HepG2 (cell line): Measurements from ENCODE around the gene CABLES2. TPM values are rescaled to one million over a fixed set of nuclear protein-coding genes. Genes with fewer than 3 reads are reported as not detected.

Experiments used
- ATAC-seq: fragments of 200-7000 bp; cut with Tn5 transposase; 3 replicates; pipeline ENCODE4 v1.9.1; 2020; ENCODE audit warnings: mild to moderate bottlenecking, moderate library complexity
- BruUV-seq: library from RNA; stranded (reverse); fragments of 400-500 nt; replicated peaks from 2 replicates; lab custom pipeline; 2021; lab: Mats Ljungman, UMichigan
- CTCF ChIA-PET: fragments of 300-600 bp; formaldehyde crosslinking; extraction: SDS; loops from one replicate; lab custom pipeline; 2021; ENCODE audit warnings: low total read pairs, inconsistent platforms, low intra/inter-chr PET ratio; lab: Yijun Ruan, JAX
- POLR2A ChIA-PET: fragments of 350-600 bp; sonication (Branson Sonifier 250); formaldehyde crosslinking; loops from one replicate; lab custom pipeline; 2020; ENCODE audit warnings: antibody characterized with exemption, inconsistent platforms; lab: Yijun Ruan, JAX
- DNase-seq: peaks from one replicate; pipeline ENCODE4 v3.0.0-alpha.2; 2015; ENCODE audit warnings: low spot score
- FAIRE-seq: peaks from 3 replicates; lab custom pipeline; 2011; peaks lifted over from hg19 to GRCh38; lab: Jason Lieb, UNC
- H2AFZ ChIP-seq: one replicate; pipeline ENCODE4 v1.6.1; 2011; ENCODE audit warnings: low read length, inconsistent platforms
- H3K27ac ChIP-seq: fragments of 300-600 bp; 3 replicates; pipeline ENCODE4 v1.8.0; 2011; ENCODE audit warnings: mixed run types, mild to moderate bottlenecking, mixed read lengths, low read length, inconsistent platforms; ENCODE audit not compliant: insufficient read depth; ENCODE audit errors: extremely low read length
- H3K27me3 ChIP-seq, 2 experiments: fragments of 200-600 bp in 1 of 2; 2 replicates in 1 of 2; 3 replicates in 1 of 2; pipeline versions ENCODE4 v1.6.0 to v1.8.0; 2011; ENCODE audit warnings: low read length in 2 of 2, mild to moderate bottlenecking in 2 of 2, moderate library complexity in 2 of 2, inconsistent platforms in 1 of 2; ENCODE audit not compliant: insufficient read depth in 2 of 2, control insufficient read depth in 1 of 2
- H3K36me3 ChIP-seq, 2 experiments: fragments of 200-600 bp in 1 of 2; replicated peaks in 1 of 2; 2 replicates in 1 of 2; 3 replicates in 1 of 2; pipeline versions ENCODE4 v1.5.1 to v1.8.0; 2011; ENCODE audit warnings: low read length in 2 of 2, inconsistent platforms in 1 of 2; ENCODE audit not compliant: insufficient read depth in 2 of 2, control insufficient read depth in 1 of 2
- H3K4me1 ChIP-seq: 2 replicates; pipeline ENCODE4 v1.5.1; 2012; ENCODE audit warnings: low read length, inconsistent platforms; ENCODE audit not compliant: insufficient read depth
- H3K4me2 ChIP-seq: 2 replicates; pipeline ENCODE4 v1.6.0; 2011; ENCODE audit warnings: low read depth, low read length, inconsistent platforms
- H3K4me3 ChIP-seq, 3 experiments: fragments of 200-600 bp in 1 of 3; sonication (generic), shearing (Covaris generic) in 1 of 3; replicated peaks in 1 of 3; 2 replicates each; pipeline ENCODE4 v1.5.1; 2011 to 2016; ENCODE audit warnings: low read length in 3 of 3, inconsistent platforms in 2 of 3, low read depth in 2 of 3, mild to moderate bottlenecking in 2 of 3, control low read depth in 1 of 3, mixed read lengths in 1 of 3; ENCODE audit not compliant: insufficient read depth in 1 of 3
- H3K79me2 ChIP-seq: one replicate; pipeline ENCODE4 v1.6.1; 2011; ENCODE audit warnings: low read length, inconsistent platforms; ENCODE audit not compliant: insufficient read depth
- H3K9ac ChIP-seq: 2 replicates; pipeline ENCODE4 v1.6.0; 2011; ENCODE audit warnings: mild to moderate bottlenecking, low read depth, low read length, inconsistent platforms; ENCODE audit not compliant: insufficient read depth
- H3K9me3 ChIP-seq: 2 replicates; pipeline ENCODE4 v1.5.1; 2012; ENCODE audit warnings: mild to moderate bottlenecking, low read length
- H4K20me1 ChIP-seq: 2 replicates; pipeline ENCODE4 v1.6.0; 2011; ENCODE audit warnings: inconsistent platforms, mild to moderate bottlenecking, low read length, moderate library complexity; ENCODE audit not compliant: insufficient read depth
- AGO1 ChIP-seq: fragments of 200-400 bp; formaldehyde crosslinking; IDR thresholded peaks from 2 replicates; pipeline ENCODE4 v1.6.1; 2017; ENCODE audit warnings: mild to moderate bottlenecking, low read depth, low read length, moderate library complexity; ENCODE audit not compliant: poor library complexity, severe bottlenecking
- CBX5 ChIP-seq: sonication (generic); formaldehyde crosslinking; IDR thresholded peaks from 2 replicates; pipeline ENCODE4 v1.4.0; 2020; ENCODE audit warnings: missing genetic modification reagents, borderline replicate concordance
- CEBPG ChIP-seq: IDR thresholded peaks from 2 replicates; pipeline ENCODE4 v1.6.1; 2016
- CHD2 ChIP-seq: IDR thresholded peaks from 2 replicates; pipeline ENCODE4 v1.6.1; 2011; ENCODE audit warnings: low read depth, low read length, improper control_type of control experiment
- DDIT3 ChIP-seq: sonication (generic); formaldehyde crosslinking; IDR thresholded peaks from 2 replicates; pipeline ENCODE4 v1.4.0; 2020; ENCODE audit warnings: mild to moderate bottlenecking, missing genetic modification reagents
- HIC2 ChIP-seq: sonication (generic); formaldehyde crosslinking; IDR thresholded peaks from 2 replicates; pipeline ENCODE4 v1.9.0; 2022; ENCODE audit warnings: low read depth, missing genetic modification reagents
- IRF2 ChIP-seq: IDR thresholded peaks from 2 replicates; pipeline ENCODE4 v1.6.1; 2018; ENCODE audit warnings: missing genetic modification reagents, missing compliant biosample characterization
- NFYC ChIP-seq: IDR thresholded peaks from 2 replicates; pipeline ENCODE4 v1.6.1; 2016; ENCODE audit warnings: missing genetic modification reagents, missing compliant biosample characterization
- NRL ChIP-seq: sonication (generic); formaldehyde crosslinking; IDR thresholded peaks from 2 replicates; pipeline ENCODE4 v1.5.0; 2020; ENCODE audit warnings: missing genetic modification reagents, mild to moderate bottlenecking, moderate library complexity, borderline replicate concordance
- RBFOX2 ChIP-seq: fragments of 200-400 bp; formaldehyde crosslinking; IDR thresholded peaks from 2 replicates; pipeline ENCODE4 v1.6.1; 2017; ENCODE audit warnings: low read depth, mild to moderate bottlenecking, low read length
- SALL1 ChIP-seq: sonication (generic); formaldehyde crosslinking; IDR thresholded peaks from 2 replicates; pipeline ENCODE4 v1.8.0; 2022; ENCODE audit warnings: mild to moderate bottlenecking, missing genetic modification reagents
- TFE3 ChIP-seq: IDR thresholded peaks from 2 replicates; pipeline ENCODE4 v1.6.1; 2016
- THAP11 ChIP-seq: IDR thresholded peaks from 2 replicates; pipeline ENCODE4 v1.6.1; 2016; ENCODE audit warnings: missing biosample characterization, missing genetic modification reagents
- ZBTB8A ChIP-seq: sonication (generic); formaldehyde crosslinking; IDR thresholded peaks from 2 replicates; pipeline ENCODE4 v1.4.0; 2020; ENCODE audit warnings: mild to moderate bottlenecking, low read depth, missing genetic modification reagents, borderline replicate concordance
- WGBS: methylation state at CpG from one replicate; pipeline ENCODE4 v1.1.6; 2017; ENCODE audit warnings: low lambda C conversion rate; 5-methylcytosine and 5-hydroxymethylcytosine counted together
- in situ Hi-C: cut with HindIII; loops from 2 replicates; pipeline ENCODE4 v1.10.0; 2017; ENCODE audit warnings: low pct_unique_long_range_greater_than_20kb; ENCODE audit not compliant: extremely low pct_ligation_motif_present
- intact Hi-C: fragments of 100-400 bp; cut with micrococcal nuclease; formaldehyde crosslinking; loops from one replicate; pipeline ENCODE4 v1.10.0; 2022; ENCODE audit not compliant: unreplicated experiment
- polyA plus RNA-seq, 8 experiments: library from polyadenylated mRNA; depleted of rRNA in 3 of 8; stranded (reverse) in 7 of 8; unstranded in 1 of 8; fragments of >200 nt; fragmentation: Illumina TruSeq in 4 of 8; extraction: Trizol in 4 of 8; gene quantifications; 2 replicates each; pipeline versions ENCODE4 v1.2.1 to v1.2.3, GENCODE V29; 2011 to 2016; ENCODE audit warnings: low read depth in 4 of 8, missing spikeins in 1 of 8, mixed read lengths in 1 of 8; ENCODE audit not compliant: insufficient read depth in 1 of 8
- total RNA-seq, 5 experiments: library from RNA; depleted of rRNA; stranded (reverse); fragments of >200 nt; fragmentation: Illumina TruSeq; extraction: Trizol; gene quantifications; 2 replicates each; pipeline ENCODE4 v1.2.3, GENCODE V29; 2016; ENCODE audit warnings: low read depth in 1 of 5
- TF ChIP-seq, protein P1 (sequence below): IDR thresholded peaks from 2 replicates; pipeline ENCODE4 v1.6.1; 2016; ENCODE audit warnings: missing compliant biosample characterization, missing genetic modification reagents, borderline replicate concordance

CABLES2 gene
- total and polyA plus RNA-seq, 2 of the 13 experiments (the other 11 are each of a cell fraction or from before 2014, with no cell fraction given), result 5.2 to 9.7 TPM

DNA sequence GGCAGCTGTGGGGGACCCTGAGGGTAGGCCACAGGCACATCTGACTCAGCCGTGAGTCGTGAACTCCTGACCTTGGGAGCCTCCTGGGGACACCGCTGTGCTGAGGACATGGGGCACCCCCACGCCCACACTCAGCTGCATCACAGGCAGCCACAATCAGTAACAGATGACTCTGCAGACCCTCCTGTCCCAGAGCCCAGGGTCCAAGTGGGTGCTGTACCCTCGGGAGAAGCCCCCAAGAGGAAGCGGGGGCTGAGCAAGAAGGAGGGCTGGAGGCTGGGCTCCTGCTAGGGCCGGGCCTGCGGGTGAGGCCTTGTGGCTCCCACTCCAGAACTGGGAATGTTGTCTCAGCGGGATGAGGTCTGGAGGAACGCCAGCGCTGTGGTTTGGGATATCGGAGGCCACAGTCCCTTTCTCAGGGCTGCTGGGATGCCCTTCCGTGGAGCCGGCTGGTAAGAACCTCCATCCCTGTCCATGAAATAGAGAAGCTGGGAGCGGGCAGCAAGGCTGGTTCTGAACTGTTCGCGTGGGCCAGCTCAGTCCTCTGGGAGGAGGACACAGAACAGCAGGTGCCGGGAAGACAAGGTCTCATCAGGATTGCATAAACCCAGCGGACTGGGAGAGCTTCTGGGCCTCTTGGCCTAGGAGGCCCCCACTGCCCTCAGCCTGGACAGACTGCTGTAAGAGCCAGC is 36.8 kb downstream of the CABLES2 start (continued):
- no peak for TF ChIP-seq RBFOX2
- 0 out of 2 replicates have a peak, but pooled peaks have one; percentile 11 for TF ChIP-seq NRL (CRISPR knock-in tag)
- TF ChIP-seq CEBPG (CRISPR knock-in tag), result peak; percentile 84
- no peak for TF ChIP-seq NFYC (CRISPR knock-in tag)
- TF ChIP-seq IRF2 (CRISPR knock-in tag), result no peak

- Histone ChIP-seq H3K9ac (peak overlapping the region; percentile 90), H3K4me2 (peak overlapping the region; percentile 97), H3K9me3 (no peaks in the 10 kb centered on the region), H3K36me3 (no peaks in the 10 kb centered on the region), H3K79me2 (peaks cover 22% of the 10 kb centered on the region), H4K20me1 (peaks cover 13% of the 10 kb centered on the region), H3K4me3 (peak overlapping the region; percentile 65 to 95 (median 91)), H2AFZ (no peak overlapping the region), H3K27me3 (no peaks in the 10 kb centered on the region), H3K27ac (peak overlapping the region; percentile 95), H3K4me1 (peaks cover 75% of the 10 kb centered on the region)
- no peak for DNase-seq
- no TSS peak for BruUV-seq
- FAIRE-seq, result no peak
- intact Hi-C loops (loop anchor here (2.0 to 10.0 kb wide), 3 partner anchors 15 to 1595 kb away; partner anchors contain the start of genes MRGBP and ZNF512B), in situ Hi-C loops (loop anchor here (5.0 kb wide), 1 partner anchor 67 kb away; the partner anchor contains the start of gene ADRM1)
- ChIA-PET CTCF (interaction anchor here (2.5 kb wide), 1 partner anchor 68 kb away, joined by 10 read pairs; the partner anchor contains the start of gene ADRM1), POLR2A (interaction anchor here (0.6 to 10.1 kb wide), 12 partner anchors 13 to 584 kb away, joined by 3 to 187 read pairs (median 17); partner anchors contain the start of genes ADRM1, MTG2, OSBPL2 and RPS21)
- WGBS, result no CpG with 5 or more reads among the region's 4 CpGs
- ATAC-seq, result no peak
- no peak for TF ChIP-seq SALL1 (CRISPR knock-in tag)
- TF ChIP-seq, protein P1, sequence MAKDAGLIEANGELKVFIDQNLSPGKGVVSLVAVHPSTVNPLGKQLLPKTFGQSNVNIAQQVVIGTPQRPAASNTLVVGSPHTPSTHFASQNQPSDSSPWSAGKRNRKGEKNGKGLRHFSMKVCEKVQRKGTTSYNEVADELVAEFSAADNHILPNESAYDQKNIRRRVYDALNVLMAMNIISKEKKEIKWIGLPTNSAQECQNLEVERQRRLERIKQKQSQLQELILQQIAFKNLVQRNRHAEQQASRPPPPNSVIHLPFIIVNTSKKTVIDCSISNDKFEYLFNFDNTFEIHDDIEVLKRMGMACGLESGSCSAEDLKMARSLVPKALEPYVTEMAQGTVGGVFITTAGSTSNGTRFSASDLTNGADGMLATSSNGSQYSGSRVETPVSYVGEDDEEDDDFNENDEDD (CRISPR knock-in tag), result no peak
- peak; percentile 56; the same call in 1 of the 2 replicates for TF ChIP-seq HIC2 (CRISPR knock-in tag)
- TF ChIP-seq DDIT3 (CRISPR knock-in tag), result no peak
- TF ChIP-seq ZBTB8A, result no peak
- no peak for TF ChIP-seq CHD2
- TF ChIP-seq TFE3, result peak; percentile 15; the same call in 1 of the 2 replicates
- TF ChIP-seq AGO1, result peak; percentile 51
- 0 out of 2 replicates have a peak, but pooled peaks have one; percentile 4 for TF ChIP-seq CBX5
- 0 out of 2 replicates have a peak, but pooled peaks have one; percentile 10 for TF ChIP-seq THAP11
Measured at GRCh38 chr20:62369815-62370114, 37.3 kb downstream of the CABLES2 start.
